Measurements from ENCODE around the gene NDUFA1. TPM values are rescaled to one million over a fixed set of nuclear protein-coding genes. Genes with fewer than 3 reads are reported as not detected.

NDUFA1 gene
- polyA plus RNA-seq, 1 donor from 2014 or later: 270 TPM

- Histone ChIP-seq H3K4me3 (ENCODE audit: low read length) (no peak overlapping the region), H3K27ac (ENCODE audit: low read length) (no peak overlapping the region), H3K9me3 (ENCODE audit: low read length) (no peaks in the 10 kb centered on the region), H3F3A (ENCODE audit: insufficient read depth, low read length, poor library complexity, severe bottlenecking) (no peaks in the 10 kb centered on the region), H3K27me3 (ENCODE audit: insufficient read depth, low read depth, low read length) (no peaks in the 10 kb centered on the region), H3K9me2 (ENCODE audit: insufficient read depth, low read length) (no peaks in the 10 kb centered on the region), H3K36me3 (ENCODE audit: insufficient read depth, low read length) (no peaks in the 10 kb centered on the region), H4K20me1 (ENCODE audit: insufficient read depth) (no peaks in the 10 kb centered on the region), H3K79me2 (replicated peaks; ENCODE audit: insufficient read depth, low read length) (no peaks in the 10 kb centered on the region), H3K4me2 (ENCODE audit: low read length) (no peak overlapping the region), H3K9ac (ENCODE audit: low read length) (no peak overlapping the region), H2AFZ (ENCODE audit: low read depth, low read length) (no peak overlapping the region)
- TF ChIP-seq EZH2 (IDR thresholded peaks at IDR 0.05; ENCODE audit: borderline replicate concordance, insufficient read depth, low read length, poor library complexity, severe bottlenecking) (no peak), POLR2AphosphoS5 (IDR thresholded peaks at IDR 0.05) (no peak), EP300 (conservative IDR thresholded peaks at IDR 0.05; ENCODE audit: poor library complexity, severe bottlenecking) (no peak), MXI1 (conservative IDR thresholded peaks at IDR 0.05; ENCODE audit: poor library complexity, severe bottlenecking) (no peak), CTCF (IDR thresholded peaks at IDR 0.05; ENCODE audit: poor library complexity, severe bottlenecking) (no peak), SMC3 (conservative IDR thresholded peaks at IDR 0.05; ENCODE audit: poor library complexity) (no peak), REST (IDR thresholded peaks at IDR 0.05; ENCODE audit: borderline replicate concordance) (no peak), RAD21 (conservative IDR thresholded peaks at IDR 0.05) (no peak), TAF1 (IDR thresholded peaks at IDR 0.05; ENCODE audit: low read depth) (no peak)
Measured at GRCh38 chrX:119916310-119916709, 44.7 kb downstream of the NDUFA1 start.

- Histone ChIP-seq H3K27ac (ENCODE audit: low read length) (no peak overlapping the region), H3K36me3 (ENCODE audit: insufficient read depth, low read length) (no peaks in the 10 kb centered on the region), H3K4me3 (ENCODE audit: low read length) (no peak overlapping the region), H3K79me2 (replicated peaks; ENCODE audit: insufficient read depth, low read length) (no peaks in the 10 kb centered on the region), H2AFZ (ENCODE audit: low read depth, low read length) (no peak overlapping the region), H3K27me3 (ENCODE audit: insufficient read depth, low read depth, low read length) (no peaks in the 10 kb centered on the region), H3K9me2 (ENCODE audit: insufficient read depth, low read length) (no peaks in the 10 kb centered on the region), H4K20me1 (ENCODE audit: insufficient read depth) (no peaks in the 10 kb centered on the region), H3K4me2 (ENCODE audit: low read length) (no peak overlapping the region), H3K9ac (ENCODE audit: low read length) (no peak overlapping the region), H3F3A (ENCODE audit: insufficient read depth, low read length, poor library complexity, severe bottlenecking) (no peaks in the 10 kb centered on the region), H3K9me3 (ENCODE audit: low read length) (no peaks in the 10 kb centered on the region)
- TF ChIP-seq REST (IDR thresholded peaks at IDR 0.05; ENCODE audit: borderline replicate concordance): no peak
- no peak for TF ChIP-seq TAF1 (IDR thresholded peaks at IDR 0.05; ENCODE audit: low read depth)
- no peak for TF ChIP-seq MXI1 (conservative IDR thresholded peaks at IDR 0.05; ENCODE audit: poor library complexity, severe bottlenecking)
- TF ChIP-seq POLR2AphosphoS5 (IDR thresholded peaks at IDR 0.05): no peak
- TF ChIP-seq EZH2 (IDR thresholded peaks at IDR 0.05; ENCODE audit: borderline replicate concordance, insufficient read depth, low read length, poor library complexity, severe bottlenecking): no peak
- TF ChIP-seq RAD21 (conservative IDR thresholded peaks at IDR 0.05): no peak
- TF ChIP-seq EP300 (conservative IDR thresholded peaks at IDR 0.05; ENCODE audit: poor library complexity, severe bottlenecking): no peak
- TF ChIP-seq CTCF (IDR thresholded peaks at IDR 0.05; ENCODE audit: poor library complexity, severe bottlenecking): no peak
- no peak for TF ChIP-seq SMC3 (conservative IDR thresholded peaks at IDR 0.05; ENCODE audit: poor library complexity)
Measured at GRCh38 chrX:119917877-119918276, 46.2 kb downstream of the NDUFA1 start.

Measured in neural cell (in vitro differentiated cells).